HT-29 (cell line): Measurements from ENCODE around the gene SART3. TPM values are rescaled to one million over a fixed set of nuclear protein-coding genes. Genes with fewer than 3 reads are reported as not detected.

Source experiments
- DNase-seq: peaks from one replicate; pipeline ENCODE4 v3.0.0-alpha.2; 2015; ENCODE audit warnings: low spot score
- total RNA-seq: library from RNA; depleted of rRNA; stranded (reverse); fragments of >200 nt; shearing (Covaris generic); gene quantifications from 2 replicates; pipeline ENCODE4 v1.2.3, GENCODE V29; 2014; rRNA removed

SART3 gene
- 91.8 and 98.9 TPM in 2 replicates for total RNA-seq

DNA sequence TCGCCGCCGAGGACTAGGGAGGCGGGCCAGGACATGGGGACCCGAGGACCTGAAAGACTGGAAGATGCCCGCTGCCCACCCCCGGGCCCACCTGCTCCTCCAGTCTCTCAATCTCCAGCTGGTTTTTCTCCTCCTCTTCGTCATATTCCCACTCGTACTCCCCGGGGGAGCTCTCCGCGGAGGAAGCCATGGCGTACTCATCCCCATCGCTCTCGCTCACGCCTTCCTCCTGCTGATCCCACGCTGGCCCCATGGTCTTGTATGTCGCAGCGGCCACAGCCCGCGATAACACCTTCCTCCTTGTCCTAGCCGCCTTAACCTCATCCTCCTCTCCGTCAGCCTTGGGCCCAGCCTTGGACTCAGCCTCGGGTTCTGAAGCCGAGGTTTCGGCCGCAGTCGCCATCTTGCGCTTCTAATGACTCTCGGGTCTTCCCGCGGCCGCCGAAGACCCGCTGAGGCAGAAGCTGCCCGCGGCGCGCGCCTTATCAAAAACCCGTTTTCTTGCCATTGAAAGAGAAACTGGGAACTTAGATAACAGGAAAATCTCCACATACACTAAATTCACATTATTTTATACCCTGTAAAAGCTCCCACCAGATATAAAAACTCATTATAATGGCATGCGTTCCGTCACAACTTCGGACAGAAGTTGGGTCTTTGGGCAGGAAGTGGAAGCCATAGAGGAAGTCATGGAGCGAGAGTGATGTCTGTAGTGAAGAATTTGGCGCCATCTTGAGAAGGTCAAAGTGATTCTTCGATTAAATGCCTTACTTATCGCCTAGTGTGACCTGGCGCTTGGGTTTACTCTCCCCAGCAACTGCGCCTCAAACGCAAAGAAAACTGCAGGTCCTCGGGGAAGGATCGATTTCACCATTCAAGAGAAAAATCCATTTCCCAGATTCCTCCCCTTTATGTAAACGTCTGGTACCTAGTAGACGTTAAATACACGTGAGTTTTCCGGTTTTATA, at the start of gene SART3:
Gene SART3 (minus strand): TSS at position 422 of the 968 bp plus-strand sequence. CDS start 19 bp downstream, at position 403.
- peak; percentile 97 for DNase-seq

GRCh38 chr12:108610336-108610815, 49.4 kb upstream of the SART3 start:
- DNase-seq = no peak

GRCh38 chr12:108609537-108610335, 48.8 kb upstream of the SART3 start:
- DNase-seq = no peak

DNA sequence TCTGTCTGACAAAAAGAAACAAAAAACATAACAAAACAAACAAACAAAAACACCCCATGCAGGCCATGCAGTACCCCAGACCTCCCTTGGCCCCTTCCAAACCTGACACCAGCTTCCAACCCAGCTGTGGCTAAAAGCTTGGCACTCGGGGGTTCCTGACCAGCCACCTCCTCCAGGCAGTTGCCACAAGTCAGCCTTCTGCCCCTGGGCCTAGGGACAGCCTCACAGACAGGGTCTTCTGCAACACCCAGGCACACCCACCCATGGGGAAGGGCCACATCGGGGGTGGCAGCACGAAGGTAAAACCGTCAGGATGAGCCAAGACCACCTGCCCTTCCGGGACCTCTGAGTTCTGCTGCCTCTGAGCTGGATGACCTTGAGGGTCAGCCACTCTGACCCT, 47.6 kb upstream of the SART3 start:
- DNase-seq = no peak

- DNase-seq = no peak
Measured at GRCh38 chr12:108607981-108608600, 47.1 kb upstream of the SART3 start.

DNA sequence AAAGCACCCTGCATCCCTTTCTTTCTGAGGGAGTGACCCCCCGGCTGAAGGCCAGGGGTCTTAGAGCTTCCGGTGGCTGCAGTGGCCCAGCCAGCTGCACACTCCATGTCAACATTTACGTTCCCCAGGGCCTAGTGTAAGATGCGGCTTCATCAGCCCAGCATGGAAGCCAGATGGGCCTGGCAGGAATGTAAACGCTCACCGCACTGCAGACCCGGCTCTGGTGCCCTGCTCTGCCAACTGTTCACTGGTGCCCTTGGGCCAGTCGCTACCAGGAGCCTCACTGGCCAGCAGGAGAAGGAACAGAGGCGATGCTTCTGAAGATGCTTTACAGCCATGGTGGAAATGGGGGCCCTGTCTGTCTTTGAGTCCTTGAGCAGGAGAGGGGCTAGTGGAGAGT, 45.5 kb upstream of the SART3 start:
- no peak for DNase-seq

DNA sequence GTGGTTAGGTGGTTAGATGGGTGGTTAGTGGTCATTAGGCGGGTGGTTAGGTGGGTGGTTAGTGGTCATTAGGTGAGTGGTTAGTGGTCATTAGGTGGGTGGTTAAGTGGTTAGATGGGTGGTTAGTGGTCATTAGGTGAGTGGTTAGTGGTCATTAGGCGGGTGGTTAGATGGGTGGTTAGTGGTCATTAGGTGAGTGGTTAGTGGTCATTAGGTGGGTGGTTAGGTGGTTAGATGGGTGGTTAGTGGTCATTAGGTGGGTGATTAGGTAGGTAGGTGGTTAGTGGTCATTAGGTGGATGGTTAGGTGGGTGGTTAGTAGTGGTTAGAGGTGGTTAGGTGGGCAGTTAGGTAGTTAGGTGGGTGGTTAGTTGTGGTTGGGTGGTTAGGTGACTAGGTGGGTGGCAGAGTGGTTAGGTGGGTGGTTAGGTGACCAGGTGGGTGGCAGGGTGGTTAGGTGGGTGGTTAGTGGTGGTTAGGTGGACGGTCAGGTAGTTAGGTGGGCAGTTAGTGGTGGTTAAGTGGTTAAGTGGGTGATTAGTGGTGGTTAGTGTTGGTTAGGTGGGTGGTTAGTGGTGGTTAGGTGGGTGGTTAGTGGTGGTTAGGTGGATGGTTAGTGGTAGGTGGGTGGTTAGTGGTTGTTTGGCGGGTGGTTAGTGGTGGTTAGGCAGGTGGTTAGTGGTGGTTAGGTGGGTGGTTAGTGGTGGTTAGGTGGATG, 44.9 kb upstream of the SART3 start:
- no peak for DNase-seq

GRCh38 chr12:108605000-108605689, 44.2 kb upstream of the SART3 start:
- no peak for DNase-seq

DNA sequence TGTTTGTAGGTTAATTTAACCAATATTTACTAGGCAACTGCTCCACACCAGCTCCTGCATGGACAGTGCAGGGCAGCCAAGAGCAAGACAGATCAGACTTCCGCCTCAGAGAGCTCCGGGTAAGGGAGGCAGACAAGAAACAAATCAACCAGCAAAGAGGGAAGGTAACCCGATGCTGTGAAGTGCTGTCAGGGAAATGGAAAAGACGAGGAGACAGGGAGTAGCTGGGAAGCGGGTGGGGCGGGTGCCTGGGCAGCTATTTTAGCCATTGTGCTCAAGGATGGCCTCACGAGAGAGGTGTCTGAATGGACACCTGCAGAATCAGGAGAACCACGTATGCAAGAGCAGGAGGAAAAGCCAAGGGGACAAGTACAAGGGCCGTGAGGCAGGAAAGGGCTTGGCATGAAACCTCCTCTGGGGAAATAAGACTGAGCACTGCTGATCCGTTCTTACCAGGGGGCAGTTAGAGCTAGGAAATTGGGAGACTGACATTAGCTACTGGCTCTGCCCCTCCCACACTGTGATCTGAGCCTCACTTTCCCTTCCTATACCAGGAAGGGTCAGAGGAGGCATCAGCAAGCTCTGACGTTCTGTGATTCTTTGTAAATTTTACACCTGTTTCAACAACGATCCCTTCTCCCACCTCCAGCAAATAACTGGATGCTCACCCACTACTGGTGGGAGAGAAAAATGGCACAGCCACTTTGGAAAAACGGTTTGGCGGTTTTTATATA, 43.4 kb upstream of the SART3 start:
- DNase-seq = no peak

DNA sequence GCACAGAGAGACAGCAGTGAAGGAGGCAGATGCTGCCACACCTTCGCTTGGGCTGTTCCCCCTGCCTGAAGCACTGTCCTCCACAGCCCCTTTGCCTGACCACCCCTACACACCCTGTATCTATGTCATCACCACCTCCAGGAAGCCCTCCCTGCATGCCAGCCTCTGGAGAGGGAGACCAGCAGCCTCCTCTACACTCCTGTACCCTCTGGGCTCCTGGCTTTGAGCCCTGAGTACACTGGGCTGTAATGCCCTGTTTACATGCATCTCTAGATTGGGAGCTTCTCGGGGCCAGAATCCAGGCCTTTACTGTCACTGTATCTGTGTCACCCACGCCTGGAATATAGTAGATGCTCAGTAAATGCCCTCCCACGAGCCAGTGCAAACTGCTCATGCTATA, 42.8 kb upstream of the SART3 start:
- no peak for DNase-seq

DNA sequence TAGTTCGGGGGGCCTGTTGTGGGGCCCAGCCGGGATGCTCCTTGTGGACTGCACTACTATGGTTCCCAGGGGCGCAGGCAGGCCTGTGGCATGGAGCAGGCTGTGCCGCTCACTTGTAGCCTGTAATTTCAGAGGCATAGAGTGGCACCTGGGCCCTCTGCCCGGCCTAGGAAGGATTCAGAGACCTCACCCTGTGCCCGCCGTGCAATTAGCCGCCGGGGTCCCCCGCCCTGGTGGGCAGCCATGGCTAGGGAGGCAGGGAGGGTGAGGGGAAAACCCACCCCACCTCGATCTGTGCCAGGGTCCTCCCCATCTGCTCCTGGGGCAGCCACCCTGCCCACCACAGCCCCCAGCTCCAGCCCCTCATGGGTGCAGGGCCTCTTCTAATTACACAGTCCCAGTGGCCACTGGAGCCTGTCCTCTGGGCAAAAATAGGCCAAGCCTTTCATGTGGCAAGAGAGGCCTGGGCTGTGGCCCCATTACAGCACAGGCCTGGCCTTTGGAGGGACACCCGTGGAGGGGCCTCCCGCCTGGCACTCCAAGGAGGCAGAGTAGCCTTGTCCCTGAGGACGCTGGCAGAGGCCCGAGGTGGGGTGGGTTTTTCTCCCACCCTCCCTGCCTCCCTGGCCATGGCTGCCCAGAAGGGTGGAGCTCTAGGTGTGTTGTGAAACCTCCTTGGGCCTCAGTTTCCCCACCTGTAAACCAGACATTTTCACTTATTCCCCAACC, 42.2 kb upstream of the SART3 start:
- no peak for DNase-seq

DNA sequence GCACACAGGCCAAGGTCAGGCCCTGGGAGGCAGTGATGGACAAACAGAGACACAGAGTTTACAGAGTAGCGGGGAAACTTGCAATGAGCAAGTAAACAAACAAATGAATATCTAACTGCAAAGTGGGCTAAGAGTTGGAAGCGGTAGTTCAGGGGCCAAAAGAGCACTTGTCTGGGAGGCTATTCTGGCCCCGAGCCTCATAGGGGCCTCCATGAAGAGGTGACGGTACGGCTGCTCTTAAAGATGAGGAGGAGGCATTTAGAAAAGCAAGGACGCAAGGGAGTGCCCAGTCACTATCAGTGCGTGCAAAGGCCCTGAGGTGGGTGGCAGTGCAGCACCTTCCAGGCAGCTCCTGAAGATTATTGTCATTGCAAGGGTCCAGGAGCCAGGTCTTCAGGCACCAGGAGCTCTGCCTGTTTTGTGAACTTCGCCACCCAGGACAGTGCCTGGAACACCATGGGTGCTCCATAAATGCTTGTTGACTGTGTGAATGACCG, 41.3 kb upstream of the SART3 start:
- DNase-seq = no peak

DNA sequence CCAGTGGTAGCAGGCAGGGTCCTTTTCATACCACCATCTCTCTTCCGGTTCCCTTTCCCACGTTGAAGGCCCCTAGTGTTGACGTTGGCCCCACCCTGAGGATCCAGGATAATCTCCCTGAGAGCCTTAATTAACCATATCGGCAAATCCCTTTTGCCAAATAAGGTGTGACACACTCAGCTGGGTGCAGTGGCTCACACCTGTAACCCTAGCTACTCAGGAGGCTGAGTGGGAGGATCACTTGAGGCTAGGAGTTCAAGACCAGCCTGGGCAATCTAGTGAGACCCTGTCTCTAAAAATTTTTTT, 39.7 kb upstream of the SART3 start:
- DNase-seq = no peak

DNA sequence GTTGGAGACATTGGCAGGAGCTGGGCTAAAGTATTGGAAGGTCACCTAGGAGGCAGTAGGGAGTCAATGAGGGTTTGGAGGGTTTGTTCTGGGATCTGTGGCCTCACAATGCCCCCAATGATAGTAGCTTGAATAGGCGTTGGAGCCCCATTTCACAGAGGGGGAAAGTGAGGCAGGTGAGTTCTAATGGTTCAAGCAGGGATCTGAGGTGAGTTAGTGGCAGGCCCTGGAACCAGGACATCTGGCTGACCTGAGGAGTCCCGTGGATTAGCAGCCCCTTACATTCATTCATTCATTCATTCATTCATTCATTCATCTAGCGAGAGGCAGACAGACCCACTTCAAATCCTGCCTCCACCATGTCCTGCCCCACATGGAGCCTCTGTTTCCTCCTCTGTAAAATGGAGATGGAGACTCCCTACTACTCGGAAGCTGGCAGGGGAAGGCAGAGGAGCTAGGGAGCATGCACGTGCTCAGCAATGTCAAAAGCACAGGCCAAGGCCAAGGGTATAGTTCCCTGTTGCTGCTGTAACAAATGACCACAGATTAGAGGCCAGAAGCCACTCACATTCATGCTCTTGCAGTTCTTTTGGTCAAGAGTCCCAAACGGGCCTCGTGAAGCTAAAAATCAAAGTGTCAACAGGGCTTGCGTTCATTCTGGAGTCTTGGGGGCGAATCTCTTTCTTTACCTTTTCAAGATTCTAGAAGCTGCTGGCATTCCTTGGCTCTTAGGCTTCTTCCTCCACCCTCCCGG, 39.2 kb upstream of the SART3 start:
- no peak for DNase-seq

DNA sequence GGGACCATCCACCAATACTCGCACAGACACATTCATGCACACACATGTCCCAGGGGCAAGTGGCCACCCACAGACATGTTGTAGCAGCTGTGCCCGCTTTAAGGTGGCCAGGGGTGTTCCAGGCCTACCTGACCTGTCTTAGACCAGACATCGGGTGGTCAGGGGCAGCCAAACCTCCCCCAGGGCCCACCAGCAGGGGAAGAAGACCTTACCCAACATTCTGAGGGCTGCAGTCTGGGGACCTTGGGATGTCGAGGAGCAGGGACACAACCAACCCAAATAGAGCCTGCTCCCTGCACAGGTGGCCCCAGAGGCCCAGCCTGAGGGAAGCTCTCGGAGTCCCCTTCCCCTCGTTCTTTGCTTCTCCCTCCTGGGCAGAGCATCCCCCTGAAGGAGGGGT, 38.6 kb upstream of the SART3 start:
- no peak for DNase-seq

DNA sequence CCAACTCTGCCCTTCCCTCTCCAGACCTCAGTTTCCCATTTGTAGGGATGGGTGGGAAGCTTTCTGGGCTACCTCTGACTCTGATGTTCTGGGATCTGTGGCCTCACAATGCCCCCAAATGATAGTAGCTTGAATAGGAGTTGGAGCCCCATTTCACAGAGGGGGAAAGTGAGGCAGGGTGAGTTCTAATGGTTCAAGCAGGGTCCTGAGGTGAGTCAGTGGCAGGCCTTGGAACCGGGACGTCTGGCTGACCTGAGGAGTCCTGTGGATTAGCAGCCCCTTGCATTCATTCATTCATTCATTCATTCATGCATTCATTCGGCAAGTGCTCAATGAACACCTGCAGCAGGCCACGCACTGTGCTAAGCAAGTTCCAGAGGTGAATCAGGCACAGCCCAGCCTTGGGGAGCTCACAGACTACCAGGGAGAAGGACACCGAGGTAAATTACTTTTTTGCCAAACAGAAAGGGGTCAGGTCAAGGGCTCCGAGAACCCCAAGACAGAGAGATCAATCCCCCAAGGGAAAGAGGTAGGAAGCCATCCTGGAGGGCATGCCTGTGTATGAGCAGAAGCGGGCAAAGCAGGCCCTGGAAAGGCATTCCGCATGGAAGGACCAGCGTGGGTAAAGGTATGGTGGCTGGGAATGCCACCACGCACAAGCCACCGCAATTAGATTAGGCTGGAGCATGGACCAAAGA, 37.7 kb upstream of the SART3 start:
- no peak for DNase-seq

DNA sequence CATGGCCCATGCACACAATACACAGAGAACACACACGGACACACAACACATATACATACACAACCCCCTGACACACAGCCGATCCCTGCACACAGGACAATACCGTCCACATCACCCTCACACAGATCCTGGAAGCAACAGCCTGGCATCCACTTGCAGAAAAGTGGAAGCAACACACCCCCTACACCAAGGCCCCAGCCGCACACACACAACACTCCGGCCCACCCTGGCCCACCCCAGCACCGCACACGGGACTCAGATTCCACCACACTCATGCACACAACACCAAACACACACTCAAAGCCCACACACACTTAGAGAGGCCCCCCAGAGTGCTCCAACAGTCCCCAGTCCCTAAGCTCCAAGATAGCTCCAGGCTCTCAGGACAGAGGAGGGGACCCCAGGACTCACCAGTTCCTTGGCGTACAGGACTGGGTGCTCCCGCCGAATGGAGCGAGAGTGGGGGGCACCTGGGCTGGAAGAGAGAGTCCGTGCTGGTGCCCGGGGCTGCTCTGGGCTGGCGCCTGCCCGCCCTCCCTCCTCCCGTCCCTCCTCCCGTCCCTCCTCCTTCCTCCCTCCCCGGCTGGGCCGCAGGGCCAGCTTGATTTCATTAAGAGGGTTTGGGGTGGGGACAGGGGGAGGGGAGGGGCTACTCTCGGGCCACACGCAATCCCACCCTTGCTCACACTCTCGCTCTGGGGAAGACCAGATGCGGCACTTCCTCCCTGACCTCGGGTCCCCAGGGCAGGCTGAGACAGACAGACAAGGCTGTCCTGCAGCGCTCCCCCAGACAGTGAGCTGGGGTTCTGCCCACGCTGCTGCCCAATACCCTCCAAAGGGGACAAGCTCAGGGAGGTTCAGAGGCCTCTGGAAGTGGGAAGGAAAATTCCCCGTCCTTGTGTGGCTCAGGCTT, 36.8 kb upstream of the SART3 start, which contains the start of gene TMEM119:
Gene TMEM119 (minus strand): TSS at position 526 of the 913 bp plus-strand sequence. CDS start 5,701 bp downstream, outside the sequence.
- DNase-seq = no peak
